GM10266 (cell line): ENCODE results near the gene KIF16B.
A peak's percentile ranks its signal among the peaks of the same experiment; 100 is the strongest.

Experiments used
- DNase-seq: peaks from one replicate; pipeline ENCODE4 v3.0.0; 2012; ENCODE audit errors: extremely low spot score
- TF ChIP-seq, protein P1 (sequence below): IDR thresholded peaks from 2 replicates; pipeline ENCODE4 v1.5.1; 2012; ENCODE audit warnings: mild to moderate bottlenecking, low read depth; ENCODE audit not compliant: control insufficient read depth, insufficient read depth; ENCODE audit errors: missing control alignments

Gene KIF16B

DNA sequence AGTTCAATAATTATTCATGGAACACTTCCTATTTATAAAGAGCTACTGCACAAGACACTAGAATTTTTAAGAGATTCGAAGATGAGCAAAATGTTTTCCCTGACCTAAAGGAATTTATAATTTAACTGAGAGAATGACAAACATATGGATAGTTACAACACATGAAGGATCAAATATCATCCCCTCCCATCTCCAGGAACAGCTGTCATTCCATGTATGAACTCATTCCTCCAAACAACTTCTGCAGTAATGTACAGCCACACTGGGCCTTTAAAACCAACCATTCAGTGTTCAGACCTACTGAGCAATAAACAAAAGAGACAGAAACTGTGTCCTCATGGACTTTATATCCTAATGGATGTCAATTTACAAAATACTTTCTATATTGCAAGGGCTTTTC lies 87.8 kb downstream of the KIF16B start:
- TF ChIP-seq, protein P1, sequence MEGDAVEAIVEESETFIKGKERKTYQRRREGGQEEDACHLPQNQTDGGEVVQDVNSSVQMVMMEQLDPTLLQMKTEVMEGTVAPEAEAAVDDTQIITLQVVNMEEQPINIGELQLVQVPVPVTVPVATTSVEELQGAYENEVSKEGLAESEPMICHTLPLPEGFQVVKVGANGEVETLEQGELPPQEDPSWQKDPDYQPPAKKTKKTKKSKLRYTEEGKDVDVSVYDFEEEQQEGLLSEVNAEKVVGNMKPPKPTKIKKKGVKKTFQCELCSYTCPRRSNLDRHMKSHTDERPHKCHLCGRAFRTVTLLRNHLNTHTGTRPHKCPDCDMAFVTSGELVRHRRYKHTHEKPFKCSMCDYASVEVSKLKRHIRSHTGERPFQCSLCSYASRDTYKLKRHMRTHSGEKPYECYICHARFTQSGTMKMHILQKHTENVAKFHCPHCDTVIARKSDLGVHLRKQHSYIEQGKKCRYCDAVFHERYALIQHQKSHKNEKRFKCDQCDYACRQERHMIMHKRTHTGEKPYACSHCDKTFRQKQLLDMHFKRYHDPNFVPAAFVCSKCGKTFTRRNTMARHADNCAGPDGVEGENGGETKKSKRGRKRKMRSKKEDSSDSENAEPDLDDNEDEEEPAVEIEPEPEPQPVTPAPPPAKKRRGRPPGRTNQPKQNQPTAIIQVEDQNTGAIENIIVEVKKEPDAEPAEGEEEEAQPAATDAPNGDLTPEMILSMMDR: no peak
- no peak for DNase-seq

DNA sequence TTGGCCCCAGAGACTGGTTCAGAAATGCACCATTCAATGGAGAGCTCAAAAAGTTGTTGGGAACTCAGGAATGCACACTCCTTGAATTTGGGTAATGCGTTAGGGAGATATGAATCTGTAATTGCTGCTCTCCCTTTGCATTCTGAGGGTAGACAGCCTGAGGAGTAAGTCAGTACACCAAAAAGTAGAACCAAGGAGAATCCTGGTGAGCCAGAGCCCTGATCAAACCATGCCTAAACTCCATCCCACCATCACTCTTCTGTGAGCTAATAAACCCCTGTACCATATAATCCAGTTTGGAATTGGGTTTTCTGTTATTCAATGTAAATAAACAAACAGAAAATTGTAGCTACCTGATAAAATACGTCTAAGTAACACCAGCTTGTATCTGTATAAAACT lies 90.2 kb downstream of the KIF16B start:
- TF ChIP-seq, protein P1: no peak
- no peak for DNase-seq

DNA sequence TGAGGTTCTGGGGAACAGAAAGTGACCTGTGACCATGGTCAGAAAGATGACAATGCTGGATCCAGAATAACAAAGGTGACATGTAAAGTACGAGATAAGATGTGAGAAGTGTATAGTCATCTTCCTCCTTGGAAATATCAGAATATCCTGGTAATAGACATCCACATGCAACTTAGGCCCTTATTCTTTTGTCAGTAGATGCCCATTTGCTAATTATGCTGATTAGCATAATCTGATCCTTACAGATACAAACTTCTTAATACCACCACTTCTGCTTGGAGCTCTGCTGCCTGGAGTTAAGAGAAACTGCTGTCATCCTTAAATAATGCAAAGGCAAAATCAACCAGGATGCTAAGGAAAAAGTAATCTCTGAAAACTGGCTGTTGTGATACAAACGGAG lies 91.3 kb downstream of the KIF16B start:
- no peak for DNase-seq
- TF ChIP-seq, protein P1: no peak

DNA sequence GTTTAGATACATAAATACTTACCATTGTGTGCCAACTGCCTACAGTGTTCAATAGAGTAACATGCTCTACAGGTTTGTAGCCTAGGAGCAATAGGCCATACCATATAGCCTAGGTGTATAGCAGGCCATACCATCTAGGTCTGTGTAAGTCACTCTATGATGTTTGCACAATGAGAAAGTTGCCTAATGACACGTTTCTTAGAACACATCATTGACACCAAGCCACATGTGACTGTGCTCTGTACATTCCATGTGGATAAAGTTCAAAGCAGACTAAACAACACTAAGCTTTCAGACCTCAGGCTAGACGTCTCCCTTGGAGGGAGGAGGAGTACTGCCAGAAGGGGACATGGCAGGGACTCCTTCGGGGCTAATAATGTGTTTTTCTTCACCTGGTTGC lies 93.6 kb downstream of the KIF16B start:
- TF ChIP-seq, protein P1: no peak
- DNase-seq: no peak

DNA sequence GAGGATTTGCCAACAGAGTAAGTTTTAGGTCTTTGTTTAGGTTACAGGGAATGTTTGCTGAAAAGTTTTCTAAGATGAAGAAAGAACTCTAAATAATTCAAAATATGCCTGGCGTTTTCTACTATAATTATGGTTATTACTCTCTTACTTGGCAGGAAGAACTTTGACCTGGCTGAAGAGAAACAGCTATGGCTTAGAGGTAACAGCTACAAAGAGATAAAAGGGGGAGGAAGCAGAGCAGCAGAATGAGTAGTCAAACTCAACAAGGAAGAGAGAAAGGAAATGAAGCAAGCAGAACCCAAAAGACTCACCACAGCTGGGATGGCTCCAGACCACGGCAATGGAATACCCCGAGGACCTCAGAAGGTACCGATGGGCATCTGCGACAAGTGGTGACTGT lies 95.6 kb downstream of the KIF16B start:
- TF ChIP-seq, protein P1: no peak
- no peak for DNase-seq

DNA sequence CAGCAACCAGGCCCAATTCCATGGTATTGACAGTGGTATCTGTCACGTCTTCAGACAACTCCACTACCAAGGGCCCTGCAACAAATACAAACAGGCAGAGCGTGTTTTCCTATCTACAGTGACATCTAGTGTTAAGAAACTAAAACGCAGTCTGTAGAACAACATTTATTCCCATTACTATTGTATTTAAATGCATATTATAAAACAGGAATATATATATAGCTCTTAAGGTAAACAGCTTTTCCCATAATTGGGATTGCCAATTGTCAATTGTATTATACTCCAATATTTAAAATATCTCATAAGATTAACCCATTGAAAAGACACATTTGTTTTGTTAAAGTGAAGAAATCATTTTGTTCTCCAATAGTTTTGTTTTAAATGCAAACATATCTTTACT lies 97.2 kb downstream of the KIF16B start:
- DNase-seq: peak; percentile 13
- TF ChIP-seq, protein P1: peak; percentile 59

DNA sequence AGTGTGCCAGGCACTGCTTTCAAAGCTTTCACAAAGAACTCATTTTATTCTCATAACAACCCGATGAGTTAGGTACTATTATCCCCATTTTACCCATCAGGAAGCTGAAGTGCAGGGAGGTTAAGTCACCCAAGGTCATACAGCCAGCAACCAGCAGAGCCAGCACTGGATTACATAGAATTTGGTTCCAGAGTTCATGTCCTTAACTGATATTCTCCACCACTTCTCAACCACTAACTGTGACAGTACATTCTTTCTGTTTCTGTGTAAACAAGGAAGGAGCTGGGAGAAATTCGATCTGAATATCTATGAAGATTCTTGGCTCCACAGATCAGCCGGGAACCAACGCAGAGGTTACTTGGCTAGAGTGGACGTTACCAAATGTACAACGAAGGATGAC lies 98.0 kb downstream of the KIF16B start:
- no peak for DNase-seq
- TF ChIP-seq, protein P1: no peak
